OCI-LY1 (cell line): ENCODE measurements around the gene SCN5A.

Source experiments
- H2AFZ ChIP-seq: fragments of 200-600 bp; sonication (generic), shearing (Covaris generic); 2 replicates; pipeline ENCODE4 v1.6.0; 2014; ENCODE audit warnings: antibody characterized with exemption, mild to moderate bottlenecking, low read length
- H3F3A ChIP-seq: fragments of 200-600 bp; sonication (generic), shearing (Covaris generic); 2 replicates; pipeline ENCODE4 v1.6.0; 2014; ENCODE audit warnings: mild to moderate bottlenecking, antibody characterized with exemption, low read length, moderate library complexity; ENCODE audit not compliant: insufficient read depth
- H3K27ac ChIP-seq: fragments of 200-600 bp; sonication (generic); 2 replicates; pipeline ENCODE4 v1.5.1; 2014; ENCODE audit warnings: low read length, mixed run types, mild to moderate bottlenecking, low read depth; ENCODE audit not compliant: poor library complexity, severe bottlenecking
- H3K27me3 ChIP-seq: fragments of 200-600 bp; sonication (generic); 2 replicates; pipeline ENCODE4 v1.6.0; 2014; ENCODE audit warnings: antibody characterized with exemption, mild to moderate bottlenecking, low read length, moderate library complexity; ENCODE audit not compliant: insufficient read depth
- H3K36me3 ChIP-seq: fragments of 200-600 bp; sonication (generic); 2 replicates; pipeline ENCODE4 v1.6.1; 2014; ENCODE audit warnings: mild to moderate bottlenecking, antibody characterized with exemption, low read length, moderate library complexity, mixed read lengths; ENCODE audit not compliant: insufficient read depth
- H3K4me1 ChIP-seq: fragments of 200-600 bp; sonication (generic); 2 replicates; pipeline ENCODE4 v1.5.1; 2014; ENCODE audit warnings: mild to moderate bottlenecking, low read length, moderate library complexity; ENCODE audit not compliant: insufficient read depth, severe bottlenecking
- H3K4me2 ChIP-seq: fragments of 200-600 bp; sonication (generic), shearing (Covaris generic); 2 replicates; pipeline ENCODE4 v1.6.1; 2014; ENCODE audit warnings: low read length
- H3K4me3 ChIP-seq: fragments of 200-600 bp; sonication (generic); 2 replicates; pipeline ENCODE4 v1.5.1; 2014; ENCODE audit warnings: low read length, low read depth, mild to moderate bottlenecking, mixed read lengths; ENCODE audit not compliant: poor library complexity, severe bottlenecking
- H3K79me2 ChIP-seq: fragments of 200-600 bp; shearing (Covaris generic); 2 replicates; pipeline ENCODE4 v1.6.1; 2016; ENCODE audit warnings: mixed run types, low read length, mixed read lengths; ENCODE audit not compliant: insufficient read depth
- H3K9ac ChIP-seq: fragments of 200-600 bp; sonication (generic), shearing (Covaris generic); 2 replicates; pipeline ENCODE4 v1.6.1; 2014; ENCODE audit warnings: mild to moderate bottlenecking, low read length, mixed read lengths
- H3K9me2 ChIP-seq: fragments of 200-600 bp; sonication (generic), shearing (Covaris generic); 2 replicates; pipeline ENCODE4 v1.6.1; 2014; ENCODE audit warnings: low read depth, mild to moderate bottlenecking, low read length, mixed read lengths
- H3K9me3 ChIP-seq: fragments of 200-600 bp; shearing (Covaris generic); 2 replicates; pipeline ENCODE4 v1.6.1; 2014; ENCODE audit warnings: low read length, mixed read lengths
- H4K20me1 ChIP-seq: fragments of 200-600 bp; sonication (generic), shearing (Covaris generic); 2 replicates; pipeline ENCODE4 v1.6.0; 2016; ENCODE audit warnings: mild to moderate bottlenecking, low read length; ENCODE audit not compliant: insufficient read depth
- CTCF ChIP-seq: fragments of 200-600 bp; sonication (generic), shearing (Covaris generic); IDR thresholded peaks from 2 replicates; pipeline ENCODE4 v1.5.1; 2017; ENCODE audit warnings: mild to moderate bottlenecking, antibody characterized with exemption, low read length, moderate library complexity, mixed read lengths
- EZH2 ChIP-seq: fragments of 200-600 bp; sonication (generic), shearing (Covaris generic); IDR thresholded peaks from 2 replicates; pipeline ENCODE4 v1.8.0; 2017; ENCODE audit warnings: borderline replicate concordance, mixed run types, mild to moderate bottlenecking, antibody characterized with exemption, low read length, moderate library complexity, mixed read lengths

The SCN5A gene

GRCh38 chr3:38630606-38631005, 18.9 kb downstream of the SCN5A start:
- Histone ChIP-seq H3F3A (no peaks in the 10 kb centered on the region), H3K27ac (no peak overlapping the region), H2AFZ (no peak overlapping the region), H3K9me3 (no peaks in the 10 kb centered on the region), H3K36me3 (no peaks in the 10 kb centered on the region), H3K79me2 (no peaks in the 10 kb centered on the region), H3K4me1 (no peaks in the 10 kb centered on the region), H3K27me3 (0 out of 2 replicates have a peak, but pooled peaks cover 8% of the 10 kb centered on the region), H3K4me2 (no peak overlapping the region), H3K9ac (no peak overlapping the region), H3K4me3 (no peak overlapping the region), H3K9me2 (no peaks in the 10 kb centered on the region), H4K20me1 (no peaks in the 10 kb centered on the region)
- TF ChIP-seq EZH2 = no peak
- no peak for TF ChIP-seq CTCF

DNA sequence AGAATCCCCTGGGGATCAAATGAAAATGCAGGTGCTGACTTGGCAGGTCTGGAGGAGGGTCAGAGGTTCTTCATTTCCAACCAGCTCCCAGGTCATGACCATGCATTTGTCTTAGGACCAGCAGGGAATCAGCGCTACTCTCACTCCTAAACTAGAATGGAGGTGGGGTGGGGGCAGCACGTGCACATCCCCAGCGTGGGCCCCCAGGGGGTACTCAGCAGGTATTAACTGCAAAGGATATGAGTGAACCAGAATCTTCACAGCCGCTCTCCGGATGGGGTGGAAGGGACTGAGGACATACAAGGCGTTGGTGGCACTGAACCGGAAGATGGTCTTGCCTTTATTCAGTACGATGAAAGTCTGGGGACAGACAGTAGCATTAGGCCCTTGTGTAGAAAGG, 19.4 kb downstream of the SCN5A start:
- no peaks in the 10 kb centered on the region for H4K20me1 ChIP-seq
- no peaks in the 10 kb centered on the region for H3K79me2 ChIP-seq
- TF ChIP-seq CTCF (no peak), EZH2 (no peak)
- H3K9me2 ChIP-seq = no peaks in the 10 kb centered on the region
- H3K4me1 ChIP-seq = no peaks in the 10 kb centered on the region
- H3K4me2 ChIP-seq = no peak overlapping the region
- 0 out of 2 replicates have a peak, but pooled peaks cover 8% of the 10 kb centered on the region for H3K27me3 ChIP-seq
- H3K9me3 ChIP-seq = no peaks in the 10 kb centered on the region
- no peak overlapping the region for H2AFZ ChIP-seq
- no peak overlapping the region for H3K9ac ChIP-seq
- no peaks in the 10 kb centered on the region for H3F3A ChIP-seq
- no peak overlapping the region for H3K4me3 ChIP-seq
- H3K36me3 ChIP-seq = no peaks in the 10 kb centered on the region
- H3K27ac ChIP-seq = no peak overlapping the region

DNA sequence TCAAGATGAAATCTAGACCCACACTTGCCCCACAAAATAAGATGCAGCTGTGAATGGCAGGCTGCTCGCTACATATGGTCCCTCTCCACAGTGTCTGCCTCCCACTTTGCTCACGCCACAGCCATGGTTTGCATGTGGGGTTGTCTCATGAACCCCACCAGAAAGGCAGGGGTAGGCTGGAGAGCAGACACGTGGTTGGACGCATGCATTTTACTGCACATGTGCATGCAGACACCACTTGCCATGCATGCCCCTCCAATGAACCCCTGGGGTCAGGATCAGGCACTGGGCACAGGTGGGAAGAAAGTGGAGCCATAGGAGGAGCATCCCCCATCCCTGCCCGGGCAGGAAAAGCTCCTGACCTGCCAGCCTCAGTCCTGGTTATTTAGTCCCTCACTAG, 20.7 kb downstream of the SCN5A start:
- no peaks in the 10 kb centered on the region for H3K36me3 ChIP-seq
- H2AFZ ChIP-seq = no peak overlapping the region
- H3K9me2 ChIP-seq = no peaks in the 10 kb centered on the region
- H3K4me2 ChIP-seq = no peak overlapping the region
- no peak overlapping the region for H3K4me3 ChIP-seq
- H3K27me3 ChIP-seq = 0 out of 2 replicates have a peak, but pooled peaks cover 8% of the 10 kb centered on the region
- no peak overlapping the region for H3K27ac ChIP-seq
- no peak overlapping the region for H3K9ac ChIP-seq
- H4K20me1 ChIP-seq = no peaks in the 10 kb centered on the region
- H3F3A ChIP-seq = no peaks in the 10 kb centered on the region
- no peaks in the 10 kb centered on the region for H3K4me1 ChIP-seq
- H3K9me3 ChIP-seq = no peaks in the 10 kb centered on the region
- TF ChIP-seq CTCF = no peak
- no peak for TF ChIP-seq EZH2
- no peaks in the 10 kb centered on the region for H3K79me2 ChIP-seq
